Astrocyte (in vitro differentiated cells and primary cell): ENCODE data around the gene NDUFA8. TPM values are rescaled to one million over a fixed set of nuclear protein-coding genes. Genes with fewer than 3 reads are reported as not detected.

Experiments
- DNase-seq: peaks from one replicate; pipeline ENCODE4 v3.0.0-alpha.2; 2010; ENCODE audit warnings: low read depth
- FAIRE-seq: peaks from 2 replicates; lab custom pipeline; 2011; peaks lifted over from hg19 to GRCh38; lab: Jason Lieb, UNC
- H2AFZ ChIP-seq: 2 replicates; pipeline ENCODE4 v1.6.0; 2012; ENCODE audit warnings: low read depth, low read length, inconsistent platforms
- H3K27ac ChIP-seq: 2 replicates; pipeline ENCODE4 v1.5.1; 2011; ENCODE audit warnings: low read depth, low read length, inconsistent platforms
- H3K27me3 ChIP-seq: 2 replicates; pipeline ENCODE4 v1.6.0; 2011; ENCODE audit warnings: low read length, inconsistent platforms; ENCODE audit not compliant: insufficient read depth
- H3K36me3 ChIP-seq: 2 replicates; pipeline ENCODE4 v1.5.1; 2011; ENCODE audit warnings: low read length, inconsistent platforms; ENCODE audit not compliant: insufficient read depth
- H3K4me1 ChIP-seq: 2 replicates; pipeline ENCODE4 v1.5.1; 2011; ENCODE audit warnings: low read length, inconsistent platforms; ENCODE audit not compliant: insufficient read depth
- H3K4me2 ChIP-seq: 2 replicates; pipeline ENCODE4 v1.6.0; 2012; ENCODE audit warnings: low read length, inconsistent platforms
- H3K4me3 ChIP-seq: 2 replicates; pipeline ENCODE4 v1.5.1; 2011; ENCODE audit warnings: low read depth, mild to moderate bottlenecking, low read length, inconsistent platforms; ENCODE audit not compliant: insufficient read depth
- H3K79me2 ChIP-seq: 2 replicates; pipeline ENCODE4 v1.6.0; 2012; ENCODE audit warnings: mild to moderate bottlenecking, low read length, inconsistent platforms; ENCODE audit not compliant: insufficient read depth
- H3K9ac ChIP-seq: 2 replicates; pipeline ENCODE4 v1.6.0; 2012; ENCODE audit warnings: mild to moderate bottlenecking, low read length, inconsistent platforms
- H3K9me3 ChIP-seq: 2 replicates; pipeline ENCODE4 v1.5.1; 2012; ENCODE audit warnings: low read depth, mild to moderate bottlenecking, low read length, inconsistent platforms; ENCODE audit not compliant: insufficient read depth
- H4K20me1 ChIP-seq: 2 replicates; pipeline ENCODE4 v1.6.0; 2012; ENCODE audit warnings: low read length, inconsistent platforms; ENCODE audit not compliant: insufficient read depth
- H3K27ac Mint-ChIP-seq: one replicate; pipeline ENCODE4 v1.8.0; 2021; ENCODE audit warnings: mild to moderate bottlenecking, mixed read lengths; ENCODE audit not compliant: unreplicated experiment
- H3K27me3 Mint-ChIP-seq: one replicate; pipeline ENCODE4 v1.8.0; 2021; ENCODE audit warnings: low read depth, mixed read lengths; ENCODE audit not compliant: unreplicated experiment
- H3K36me3 Mint-ChIP-seq: one replicate; pipeline ENCODE4 v1.8.0; 2021; ENCODE audit warnings: low read depth, mixed read lengths; ENCODE audit not compliant: unreplicated experiment
- H3K4me1 Mint-ChIP-seq: one replicate; pipeline ENCODE4 v1.8.0; 2021; ENCODE audit warnings: low read depth, mixed read lengths; ENCODE audit not compliant: unreplicated experiment
- H3K4me3 Mint-ChIP-seq: one replicate; pipeline ENCODE4 v1.8.0; 2021; ENCODE audit warnings: mild to moderate bottlenecking, moderate library complexity, mixed read lengths; ENCODE audit not compliant: unreplicated experiment
- H3K9me3 Mint-ChIP-seq: one replicate; pipeline ENCODE4 v1.8.0; 2021; ENCODE audit warnings: mild to moderate bottlenecking, mixed read lengths; ENCODE audit not compliant: unreplicated experiment
- CTCF ChIP-seq: IDR thresholded peaks from 2 replicates; pipeline ENCODE4 v1.5.1; 2011; ENCODE audit warnings: low read depth, mild to moderate bottlenecking, inconsistent platforms, low read length, moderate library complexity; ENCODE audit not compliant: insufficient read depth
- EZH2 ChIP-seq: IDR thresholded peaks from 2 replicates; pipeline ENCODE4 v1.6.1; 2012; ENCODE audit warnings: mild to moderate bottlenecking, low read length, inconsistent platforms; ENCODE audit not compliant: insufficient read depth
- total RNA-seq: library from RNA; stranded (reverse); gene quantifications from 2 replicates; pipeline ENCODE4 v1.2.1, GENCODE V29; 2021

Gene NDUFA8
- total RNA-seq, 1 donor from 2014 or later, result 52.3 TPM

- Histone ChIP-seq H3K4me3 (peak overlapping the region; percentile 34), H3K27ac (no peak overlapping the region), H3K4me2 (peak overlapping the region; percentile 91), H3K27me3 (peaks cover 3% of the 10 kb centered on the region), H3K79me2 (no peaks in the 10 kb centered on the region), H4K20me1 (no peaks in the 10 kb centered on the region), H2AFZ (peak overlapping the region; percentile 70), H3K36me3 (no peaks in the 10 kb centered on the region), H3K9ac (peak overlapping the region; percentile 57), H3K9me3 (no peaks in the 10 kb centered on the region), H3K4me1 (peaks cover 22% of the 10 kb centered on the region)
- Mint-ChIP-seq H3K4me3 (peak overlapping the region; percentile 78), H3K4me1 (peaks cover 10% of the 10 kb centered on the region), H3K27ac (peak overlapping the region; percentile 80), H3K9me3 (no peaks in the 10 kb centered on the region), H3K27me3 (peaks cover 41% of the 10 kb centered on the region), H3K36me3 (no peaks in the 10 kb centered on the region)
- peak; percentile 42 for DNase-seq
- no peak for FAIRE-seq
- TF ChIP-seq CTCF, result no peak
- TF ChIP-seq EZH2, result no peak
These were observed 33.0 kb downstream of the NDUFA8 start for GRCh38 chr9:122126331-122127261.

- H2AFZ ChIP-seq, result peak overlapping the region; percentile 70
- no peaks in the 10 kb centered on the region for H4K20me1 ChIP-seq
- H3K27me3 Mint-ChIP-seq, result peaks cover 36% of the 10 kb centered on the region
- H3K27ac ChIP-seq, result no peak overlapping the region
- DNase-seq (peak; percentile 10), FAIRE-seq (no peak)
- peak overlapping the region; percentile 34 for H3K4me3 ChIP-seq
- peaks cover 3% of the 10 kb centered on the region for H3K27me3 ChIP-seq
- no peaks in the 10 kb centered on the region for H3K36me3 Mint-ChIP-seq
- peaks cover 10% of the 10 kb centered on the region for H3K4me1 Mint-ChIP-seq
- no peaks in the 10 kb centered on the region for H3K36me3 ChIP-seq
- peak overlapping the region; percentile 36 for H3K27ac Mint-ChIP-seq
- H3K9me3 Mint-ChIP-seq, result no peaks in the 10 kb centered on the region
- peaks cover 18% of the 10 kb centered on the region for H3K4me1 ChIP-seq
- H3K9me3 ChIP-seq, result no peaks in the 10 kb centered on the region
- TF ChIP-seq CTCF, result no peak
- peak; percentile 22 for TF ChIP-seq EZH2
- H3K9ac ChIP-seq, result peak overlapping the region; percentile 57
- H3K4me2 ChIP-seq, result peak overlapping the region; percentile 91
- H3K79me2 ChIP-seq, result no peaks in the 10 kb centered on the region
- H3K4me3 Mint-ChIP-seq, result peak overlapping the region; percentile 52
These were observed 33.9 kb downstream of the NDUFA8 start for GRCh38 chr9:122125509-122126330.
